HG03439 (cell line): ENCODE measurements around the gene ASCL3.
"Not testable (repeated sequence)": the region's sequence is repeated elsewhere in the genome, so short reads cannot be mapped to it uniquely, and the experiment has no call there.

Source experiments
- ATAC-seq: cut with Tn5 transposase; IDR thresholded peaks from one replicate; pipeline ENCODE4 v1.9.1; 2021; ENCODE audit warnings: mild to moderate bottlenecking, moderate library complexity; ENCODE audit not compliant: unreplicated experiment

The ASCL3 gene

DNA sequence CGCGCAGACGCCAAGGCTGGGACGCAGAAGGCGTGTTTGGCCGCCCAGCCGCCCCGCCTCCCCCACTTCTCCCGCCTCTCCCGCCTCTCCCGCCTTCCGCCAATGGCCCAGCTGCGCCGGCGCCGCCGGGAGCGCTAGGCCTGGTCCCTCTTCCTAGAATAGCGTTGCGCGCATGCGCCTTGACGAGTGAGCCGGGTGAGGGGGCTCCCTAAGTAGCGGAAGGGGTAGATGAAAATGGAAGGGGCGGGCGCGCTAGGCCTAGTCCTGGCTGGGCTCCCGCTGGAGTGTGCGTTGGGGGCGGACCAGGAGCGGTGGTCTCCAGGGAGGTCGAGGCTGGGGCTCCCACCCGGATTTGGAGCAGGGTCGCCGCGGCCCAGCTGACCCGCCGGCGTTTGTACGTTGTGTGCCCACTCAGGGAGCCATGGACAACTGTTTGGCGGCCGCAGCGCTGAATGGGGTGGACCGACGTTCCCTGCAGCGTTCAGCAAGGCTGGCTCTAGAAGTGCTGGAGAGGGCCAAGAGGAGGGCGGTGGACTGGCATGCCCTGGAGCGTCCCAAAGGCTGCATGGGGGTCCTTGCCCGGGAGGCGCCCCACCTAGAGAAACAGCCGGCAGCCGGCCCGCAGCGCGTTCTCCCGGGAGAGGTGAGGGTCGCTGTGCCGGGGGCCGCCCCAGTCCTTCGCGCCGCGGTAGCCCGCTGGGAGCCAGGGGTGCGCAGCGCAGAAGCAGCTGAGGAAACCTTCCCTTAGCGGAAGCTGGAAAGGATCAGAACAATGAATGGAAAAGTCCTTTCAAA lies 31.6 kb downstream of the ASCL3 start, which contains the start of gene AKIP1:
Gene AKIP1 (plus strand): TSS at position 161 of the 795 bp plus-strand sequence. CDS start 261 bp downstream, at position 422.
- peak; percentile 80 for ATAC-seq

DNA sequence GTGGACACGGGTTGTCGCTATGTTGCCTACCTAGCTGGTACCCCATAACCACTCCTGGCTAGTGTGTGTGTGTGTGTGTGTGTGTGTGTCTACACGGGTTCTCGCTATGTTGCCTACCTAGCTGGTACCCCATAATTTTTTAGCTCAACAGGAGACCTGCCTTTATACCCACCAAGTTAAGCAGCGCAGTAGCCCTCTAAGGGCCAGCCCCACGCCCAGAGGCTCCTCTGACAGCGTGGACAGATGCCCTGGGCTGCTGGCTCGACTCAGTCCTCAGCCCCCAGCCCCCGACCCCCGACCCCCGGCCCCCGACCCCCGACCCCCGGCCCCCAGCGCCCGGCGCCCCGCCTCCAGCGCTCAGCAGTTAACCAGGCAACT lies 32.2 kb downstream of the ASCL3 start:
- no peak for ATAC-seq

- no peak for ATAC-seq
Measured at GRCh38 chr11:8908099-8908498, 34.7 kb downstream of the ASCL3 start.

GRCh38 chr11:8907116-8907515 lies 35.7 kb downstream of the ASCL3 start:
- ATAC-seq, result no peak

DNA sequence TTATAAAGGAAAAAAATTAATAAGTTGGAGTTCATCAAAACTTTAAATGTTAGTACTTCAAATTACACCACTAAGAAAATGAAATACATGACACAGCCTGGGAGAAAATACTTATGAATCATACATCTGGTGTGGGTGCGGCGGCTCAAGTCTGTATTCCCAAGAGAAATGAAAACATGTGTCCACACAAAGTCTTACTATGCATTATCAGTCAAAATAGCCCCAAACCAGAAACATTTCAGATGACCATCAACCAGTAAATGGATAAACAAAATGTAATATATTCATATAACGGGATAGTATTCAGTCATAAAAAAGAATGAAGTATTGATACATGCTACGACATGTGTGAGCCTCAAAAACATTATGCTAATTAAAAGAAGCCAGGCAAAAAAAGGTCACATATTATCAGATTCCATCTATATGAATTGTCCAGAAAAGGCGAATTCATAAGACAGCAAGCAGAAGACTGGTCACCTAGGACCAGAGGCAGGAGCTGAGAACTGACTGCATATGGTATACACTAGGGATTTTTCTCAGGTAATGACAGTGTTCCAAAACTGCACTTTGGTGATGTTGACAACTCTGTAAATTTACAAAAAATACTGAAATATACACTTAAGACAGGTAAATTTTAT lies 37.2 kb downstream of the ASCL3 start:
- ATAC-seq, result no peak

GRCh38 chr11:8899119-8899753 lies 43.6 kb downstream of the ASCL3 start:
- ATAC-seq, result no peak

DNA sequence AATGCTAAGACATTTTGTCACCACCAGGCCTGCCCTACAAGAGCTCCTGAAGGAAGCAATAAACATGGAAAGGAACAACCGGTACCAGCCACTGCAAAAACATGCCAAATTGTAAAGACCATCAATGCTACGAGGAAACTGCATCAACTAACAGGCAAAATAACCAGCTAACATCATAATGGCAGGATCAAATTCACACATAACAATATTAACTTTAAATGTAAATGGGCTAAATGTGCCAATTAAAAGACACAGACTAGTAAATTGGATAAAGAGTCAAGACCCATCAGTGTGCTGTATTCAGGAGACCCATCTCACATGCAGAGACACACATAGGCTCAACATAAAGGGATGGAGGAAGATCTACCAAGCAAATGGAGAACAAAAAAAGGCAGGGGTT lies 51.6 kb downstream of the ASCL3 start:
- not testable (repeated sequence) for ATAC-seq
